GM12892 (cell line): ENCODE measurements around the gene ATXN1.

Experiments used
- DNase-seq: peaks from one replicate; pipeline ENCODE4 v3.0.0; 2011; ENCODE audit not compliant: insufficient read length
- FAIRE-seq: peaks from 2 replicates; lab custom pipeline; 2011; peaks lifted over from hg19 to GRCh38; lab: Jason Lieb, UNC
- POLR2A ChIP-seq: IDR thresholded peaks from 2 replicates; pipeline ENCODE4 v1.6.1; 2011; ENCODE audit warnings: low read depth, low read length, control low read depth
- POLR2AphosphoS5 ChIP-seq: IDR thresholded peaks from 2 replicates; pipeline ENCODE4 v1.6.1; 2011; ENCODE audit warnings: low read depth, low read length, control low read depth
- TAF1 ChIP-seq: IDR thresholded peaks from 2 replicates; pipeline ENCODE4 v1.6.1; 2011; ENCODE audit warnings: low read depth, mild to moderate bottlenecking, control low read depth, low read length, borderline replicate concordance

The ATXN1 gene

DNA sequence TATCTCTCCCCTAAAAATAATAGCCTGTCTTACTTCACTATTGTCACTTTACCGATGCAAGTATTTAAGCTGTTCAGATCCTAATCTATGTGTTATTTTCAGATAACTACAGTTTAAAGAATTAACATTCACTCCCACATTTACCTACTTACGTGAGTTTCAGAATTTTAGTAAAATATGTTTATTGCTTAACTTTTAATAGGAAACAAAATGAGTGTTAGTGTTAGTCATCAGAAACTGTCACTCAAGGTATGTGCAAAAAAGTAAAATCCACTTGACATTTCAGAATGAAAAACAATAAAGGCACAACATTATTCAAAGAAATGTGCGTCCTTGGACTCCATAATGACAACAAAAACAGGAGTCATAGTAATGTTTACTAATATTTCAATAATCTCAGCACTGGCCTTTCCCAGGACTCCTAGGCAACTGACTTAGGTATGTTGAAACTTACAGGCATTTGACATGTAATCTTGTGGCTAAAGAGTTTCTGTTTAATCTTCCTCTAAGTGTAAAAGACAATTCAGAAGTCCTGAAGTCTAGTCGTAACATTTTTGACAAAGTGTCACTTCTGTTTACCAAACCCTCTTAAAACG, 4.5 kb downstream of the ATXN1 start:
- FAIRE-seq (no peak), DNase-seq (no peak)
- TF ChIP-seq POLR2AphosphoS5, result no peak
- no peak for TF ChIP-seq POLR2A
- TF ChIP-seq TAF1, result no peak

DNA sequence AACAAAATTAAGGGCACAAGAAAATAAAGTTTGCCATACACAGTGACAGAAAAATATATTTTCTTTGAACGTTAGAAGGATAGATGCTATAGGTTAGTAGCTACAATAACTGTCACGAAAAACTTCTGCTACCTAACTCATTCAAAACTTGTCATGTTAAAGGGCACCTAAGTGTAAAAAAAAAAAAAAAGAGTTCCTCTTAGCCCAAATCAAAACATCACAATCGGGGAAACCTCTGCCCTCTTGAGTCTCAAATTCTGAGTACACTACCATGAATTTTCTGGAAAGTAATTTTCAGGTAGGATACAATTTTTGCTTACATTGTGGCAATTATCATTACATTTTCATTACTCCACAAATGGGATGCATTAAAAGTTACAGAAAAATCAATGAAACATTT, 5.7 kb downstream of the ATXN1 start:
- DNase-seq (no peak), FAIRE-seq (peak; percentile 9)
- TF ChIP-seq POLR2AphosphoS5 (no peak), POLR2A (no peak), TAF1 (no peak)

DNA sequence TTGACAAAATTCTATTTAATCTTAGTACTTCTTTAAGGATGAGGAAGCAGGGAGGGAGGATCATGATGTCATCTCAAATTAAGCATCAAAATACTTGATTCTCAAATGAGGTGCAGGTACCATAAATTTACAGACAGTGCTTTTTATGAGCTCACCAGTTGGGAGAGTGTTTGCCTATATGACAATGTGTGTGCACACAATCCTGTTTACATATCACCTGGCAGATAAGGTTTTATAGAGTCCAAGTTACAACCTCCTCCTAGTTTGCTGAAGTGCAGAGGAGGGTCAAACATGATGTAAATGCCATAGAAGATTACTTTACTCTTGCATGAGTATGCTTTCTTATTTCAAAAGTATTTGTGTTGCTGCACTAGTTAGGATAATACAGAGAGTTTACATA, 6.4 kb downstream of the ATXN1 start:
- FAIRE-seq (peak; percentile 14), DNase-seq (no peak)
- TF ChIP-seq POLR2A (no peak), TAF1 (no peak), POLR2AphosphoS5 (no peak)

- TF ChIP-seq TAF1 (no peak), POLR2A (no peak), POLR2AphosphoS5 (no peak)
- FAIRE-seq, result no peak
- DNase-seq, result no peak
Measured at GRCh38 chr6:16754274-16754673, 7.0 kb downstream of the ATXN1 start.

- no peak for DNase-seq
- TF ChIP-seq POLR2A, result no peak
- no peak for TF ChIP-seq POLR2AphosphoS5
- no peak for TF ChIP-seq TAF1
- FAIRE-seq, result no peak
Measured at GRCh38 chr6:16753341-16753740, 7.9 kb downstream of the ATXN1 start.

DNA sequence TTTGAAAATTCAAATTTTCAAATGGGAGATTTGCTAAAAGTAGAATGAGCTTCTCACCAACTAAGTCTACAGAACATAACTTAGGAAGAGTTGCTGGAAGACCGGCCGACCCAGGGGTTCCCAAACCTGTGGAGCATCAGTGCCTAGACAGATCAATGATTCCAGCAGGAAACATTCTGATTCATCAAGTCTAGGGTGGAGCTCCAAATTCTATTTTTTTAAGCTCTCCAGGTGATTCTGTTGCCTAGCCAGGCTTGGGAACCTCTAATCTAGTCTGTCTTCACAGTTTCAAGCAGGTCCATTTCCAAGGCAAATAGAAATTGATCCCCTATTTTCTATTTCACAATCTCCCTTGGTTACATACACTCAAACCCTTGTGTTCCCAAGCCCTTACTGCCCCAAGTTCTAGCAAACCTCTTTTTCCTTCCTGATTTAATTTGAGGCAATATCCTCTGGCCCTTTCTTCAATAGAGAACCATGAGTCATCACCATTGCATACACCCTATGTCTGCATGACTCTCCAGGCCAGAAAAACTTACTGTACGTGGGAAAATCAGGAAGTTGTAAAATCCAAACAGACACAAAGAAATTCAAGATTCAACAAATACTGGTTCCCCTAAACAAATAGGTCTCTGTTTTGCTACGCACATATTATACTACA, 8.9 kb downstream of the ATXN1 start:
- no peak for TF ChIP-seq POLR2AphosphoS5
- DNase-seq (no peak), FAIRE-seq (no peak)

DNA sequence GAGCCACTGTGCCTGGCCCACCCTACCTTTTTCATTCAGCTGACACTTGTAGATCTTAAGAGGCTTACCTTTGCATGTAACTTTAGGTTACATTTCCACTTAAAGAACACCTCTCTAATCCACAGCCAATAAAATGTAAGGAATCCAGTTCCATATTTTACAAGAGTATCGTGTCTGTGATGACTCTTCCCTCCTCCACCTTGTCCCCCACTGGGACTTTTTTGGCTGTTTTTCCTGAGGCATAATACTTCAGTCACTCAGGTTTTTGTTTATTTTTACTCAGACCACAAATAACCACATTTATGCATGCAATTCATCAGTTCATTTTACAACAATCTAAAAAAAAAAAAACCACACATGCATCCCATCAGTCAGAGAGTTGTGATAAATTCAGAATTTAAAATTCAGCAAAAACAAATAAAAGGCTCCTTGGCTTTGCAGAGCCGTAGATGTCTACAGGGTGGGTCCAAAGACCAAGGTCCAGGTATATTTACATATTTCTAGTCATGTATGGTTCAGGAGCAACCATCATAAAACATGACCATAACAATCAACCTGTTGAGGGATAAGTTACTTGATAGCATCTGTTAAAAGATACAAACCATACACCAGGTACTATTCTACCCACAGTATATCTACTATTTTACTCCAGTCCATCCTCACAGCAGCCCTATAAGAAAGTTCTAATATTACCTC, 9.9 kb downstream of the ATXN1 start:
- no peak for TF ChIP-seq POLR2AphosphoS5
- no peak for TF ChIP-seq TAF1
- no peak for TF ChIP-seq POLR2A
- no peak for FAIRE-seq
- DNase-seq, result no peak

GRCh38 chr6:16750566-16750965, 10.7 kb downstream of the ATXN1 start:
- no peak for FAIRE-seq

GRCh38 chr6:16749516-16750485, 11.5 kb downstream of the ATXN1 start:
- DNase-seq, result no peak
- no peak for FAIRE-seq
- no peak for TF ChIP-seq TAF1

More at GRCh38 chr6:16750566-16750965, 10.7 kb downstream of the ATXN1 start:
- TF ChIP-seq POLR2AphosphoS5 (no peak), TAF1 (no peak), POLR2A (no peak)
- no peak for DNase-seq

- no peak for DNase-seq
- no peak for FAIRE-seq
- TF ChIP-seq POLR2AphosphoS5 (no peak), POLR2A (no peak), TAF1 (no peak)
Measured at GRCh38 chr6:16748025-16748319, 13.3 kb downstream of the ATXN1 start.
